HAP-1 (cell line): ENCODE measurements around the gene GSG1.
"Not testable (repeated sequence)": the region's sequence is repeated elsewhere in the genome, so short reads cannot be mapped to it uniquely, and the experiment has no call there.

Experiments
- DNase-seq, 2 experiments: peaks; one replicate each; pipeline ENCODE4 v3.0.0-alpha.2; 2016 to 2020; ENCODE audit warnings: low spot score in 2 of 2
- H3K27me3 ChIP-seq: fragments of 250-450 bp; sonication (Bioruptor Pico); 2 replicates; pipeline ENCODE4 v1.5.1; 2020; ENCODE audit warnings: low read depth, mild to moderate bottlenecking, moderate library complexity
- H3K36me3 ChIP-seq: fragments of 250-450 bp; sonication (Bioruptor Pico); replicated peaks from 2 replicates; pipeline ENCODE4 v1.5.1; 2020; ENCODE audit warnings: mild to moderate bottlenecking
- H3K4me1 ChIP-seq: fragments of 250-450 bp; sonication (Bioruptor Pico); 2 replicates; pipeline ENCODE4 v1.5.1; 2020; ENCODE audit warnings: mild to moderate bottlenecking
- H3K4me3 ChIP-seq: fragments of 250-450 bp; sonication (Bioruptor Pico); 2 replicates; pipeline ENCODE4 v1.5.1; 2020; ENCODE audit warnings: mild to moderate bottlenecking, moderate library complexity
- H3K9me3 ChIP-seq: fragments of 250-450 bp; sonication (Bioruptor Pico); 2 replicates; pipeline ENCODE4 v1.5.1; 2020; ENCODE audit warnings: mild to moderate bottlenecking, moderate library complexity
- in situ Hi-C: fragments of 300-500 bp; cut with MboI; formaldehyde crosslinking; loops from 3 replicates; pipeline ENCODE4 v1.14.3; 2020; ENCODE audit warnings: low sequenced_read_pairs, inconsistent platforms, mixed read lengths

Gene GSG1

DNA sequence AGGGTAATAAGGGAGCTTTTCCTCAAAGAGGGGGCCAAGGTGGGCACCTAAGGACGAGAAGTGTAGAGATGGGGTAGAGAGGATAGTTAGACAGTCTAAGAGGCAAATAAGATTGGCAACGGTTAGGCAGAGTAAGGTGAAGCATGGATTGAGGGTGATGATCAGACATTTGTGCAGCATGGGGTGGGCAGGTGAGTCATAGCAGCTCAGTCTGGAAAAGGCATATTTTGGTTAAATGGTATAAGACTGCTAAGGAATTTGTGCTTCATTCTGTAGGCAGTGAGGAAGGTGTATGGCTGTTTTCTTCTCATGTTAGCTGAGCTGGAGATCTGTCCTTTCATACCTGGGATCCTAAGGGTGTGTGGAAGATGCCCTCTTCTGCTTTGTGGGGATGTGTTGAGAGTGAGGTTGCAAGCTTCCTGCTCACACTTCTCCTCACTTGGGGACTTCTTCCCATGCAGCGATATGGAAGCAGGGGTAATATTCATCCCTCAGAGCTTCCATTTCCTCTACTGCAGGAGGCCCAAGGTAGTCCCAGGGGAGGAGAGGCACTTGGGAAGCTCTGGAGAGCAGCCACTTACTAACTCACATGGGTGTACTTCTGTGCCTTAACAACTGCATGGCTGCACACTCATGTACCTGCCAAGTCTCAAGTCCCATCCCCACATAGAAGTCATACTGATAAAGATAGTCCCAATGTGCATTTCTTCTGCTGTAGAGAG, 28.9 kb downstream of the GSG1 start:
- in situ Hi-C loops: no loop called here
- Histone ChIP-seq H3K4me3 (no peak overlapping the region), H3K9me3 (no peaks in the 10 kb centered on the region; the same call in 1 of the 2 replicates), H3K4me1 (no peaks in the 10 kb centered on the region), H3K36me3 (peaks cover 31% of the 10 kb centered on the region), H3K27me3 (no peaks in the 10 kb centered on the region)
- no peak for DNase-seq

DNA sequence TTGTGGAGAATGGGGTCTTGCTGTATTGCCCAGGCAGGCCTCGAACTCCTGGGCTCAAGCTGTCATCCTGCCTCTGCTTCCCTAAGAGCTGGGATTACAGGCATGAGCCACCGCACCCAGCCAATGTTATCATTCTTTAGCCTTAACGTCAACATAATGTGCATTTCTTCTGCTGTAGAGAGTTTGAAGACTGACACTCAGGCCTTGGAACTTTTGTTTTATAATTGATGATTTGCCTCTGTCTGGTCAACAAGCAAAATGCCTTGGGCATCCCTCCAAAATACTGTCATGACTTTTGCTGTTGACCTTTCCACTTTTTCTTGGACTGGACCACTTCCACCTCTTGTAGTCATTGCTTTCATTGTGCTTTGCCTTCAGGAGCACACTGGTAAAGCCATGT, 30.3 kb downstream of the GSG1 start:
- DNase-seq: no peak
- Histone ChIP-seq H3K36me3 (peaks cover 39% of the 10 kb centered on the region), H3K4me1 (no peaks in the 10 kb centered on the region), H3K9me3 (no peaks in the 10 kb centered on the region; the same call in 1 of the 2 replicates), H3K27me3 (no peaks in the 10 kb centered on the region), H3K4me3 (no peak overlapping the region)
- in situ Hi-C loops: no loop called here

DNA sequence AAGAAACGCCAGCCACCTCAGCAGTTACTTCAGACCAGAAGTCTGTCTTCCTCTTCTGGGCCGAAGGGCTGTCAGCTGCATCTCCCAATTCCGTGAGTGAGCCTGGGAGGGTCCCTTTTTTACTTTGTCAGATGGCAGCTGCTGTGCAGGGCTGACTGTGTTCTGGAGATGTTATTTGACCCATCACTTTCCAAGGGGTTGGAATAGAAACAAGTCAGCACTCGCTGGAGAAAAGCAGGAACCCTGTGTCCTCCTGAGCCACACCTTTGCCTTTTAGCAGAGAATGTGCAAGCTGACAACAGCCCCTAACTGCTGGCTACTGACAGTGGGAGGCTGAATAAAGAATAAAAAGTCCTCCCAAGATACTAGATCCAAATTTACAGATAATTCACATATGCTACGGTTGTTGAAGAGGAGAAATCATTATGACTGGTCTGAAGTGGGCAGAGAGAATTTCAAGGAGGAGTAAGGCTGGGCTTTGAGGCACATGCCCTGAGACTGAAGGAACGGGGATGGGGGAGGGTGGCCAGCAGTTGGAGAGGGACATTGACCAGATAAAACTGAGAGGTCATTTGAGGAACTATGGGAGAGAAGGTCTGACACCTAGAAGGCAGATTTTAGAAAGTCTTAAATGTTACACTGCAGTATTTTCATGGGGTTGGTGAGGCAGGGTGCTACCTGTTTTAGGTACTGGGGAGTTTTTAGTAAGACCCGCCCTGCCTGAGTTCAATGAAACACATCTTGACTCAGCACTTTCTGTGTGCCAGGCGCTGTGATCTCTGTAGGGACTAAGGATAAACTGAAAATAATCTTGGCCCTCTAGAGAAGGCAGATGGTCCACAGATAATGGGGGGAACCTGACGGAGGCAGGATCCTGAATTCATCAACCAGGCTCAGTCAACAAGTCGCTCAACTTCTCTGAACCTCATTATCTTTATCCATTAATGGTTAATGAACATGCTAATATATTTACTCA, 31.9 kb downstream of the GSG1 start:
- Histone ChIP-seq H3K36me3 (peaks cover 48% of the 10 kb centered on the region), H3K9me3 (no peaks in the 10 kb centered on the region; the same call in 1 of the 2 replicates), H3K27me3 (no peaks in the 10 kb centered on the region), H3K4me3 (no peak overlapping the region), H3K4me1 (no peaks in the 10 kb centered on the region)
- no peak for DNase-seq
- in situ Hi-C loops: no loop called here

DNA sequence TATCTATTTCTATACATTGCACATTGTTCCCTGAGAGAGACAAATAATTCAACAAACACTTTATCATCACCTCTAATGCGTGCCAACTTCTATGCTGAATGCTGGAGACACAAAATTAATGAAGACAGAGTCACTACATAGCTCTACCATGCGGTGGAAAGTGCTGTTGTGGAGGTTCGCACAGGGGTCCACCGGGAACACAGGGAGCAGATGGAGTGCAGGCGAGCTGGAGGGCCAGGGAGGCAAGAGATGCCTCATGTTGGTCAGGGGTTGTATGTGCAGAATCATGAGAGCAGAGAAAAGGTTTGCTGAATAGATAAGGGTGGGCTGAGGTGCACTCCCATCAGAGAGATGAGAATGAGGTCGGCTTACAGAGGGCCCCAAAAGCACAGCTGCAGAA, 34.1 kb downstream of the GSG1 start:
- Histone ChIP-seq H3K27me3 (no peaks in the 10 kb centered on the region), H3K4me1 (no peaks in the 10 kb centered on the region; the same call in 1 of the 2 replicates), H3K36me3 (peaks cover 47% of the 10 kb centered on the region), H3K4me3 (no peak overlapping the region), H3K9me3 (no peaks in the 10 kb centered on the region; the same call in 1 of the 2 replicates)
- no peak for DNase-seq
- in situ Hi-C loops: no loop called here

DNA sequence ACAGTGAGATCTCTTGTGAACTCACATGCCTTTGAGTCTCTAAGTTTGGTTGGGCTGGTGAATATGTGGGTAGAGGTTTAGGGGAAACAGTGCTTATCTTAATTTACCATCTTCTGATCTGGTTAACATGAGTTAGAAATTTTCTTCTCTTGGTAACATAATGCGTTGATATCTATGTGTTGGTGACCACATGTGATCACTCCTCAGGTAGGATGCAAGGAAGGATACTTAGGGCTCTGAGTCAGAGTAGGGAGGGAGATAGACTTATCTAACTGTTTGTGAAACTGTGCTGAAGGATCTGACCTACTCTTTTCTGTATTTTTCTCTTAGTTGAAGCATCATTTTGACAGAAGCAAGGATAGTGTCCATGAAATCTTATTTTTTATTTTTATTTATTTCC, 36.1 kb downstream of the GSG1 start:
- H3K27me3 ChIP-seq: no peaks in the 10 kb centered on the region
- peaks cover 5% of the 10 kb centered on the region for H3K4me1 ChIP-seq
- H3K9me3 ChIP-seq: no peaks in the 10 kb centered on the region; the same call in 1 of the 2 replicates
- peaks cover 43% of the 10 kb centered on the region for H3K36me3 ChIP-seq
- DNase-seq: no peak
- in situ Hi-C loops: no loop called here
- no peak overlapping the region for H3K4me3 ChIP-seq

DNA sequence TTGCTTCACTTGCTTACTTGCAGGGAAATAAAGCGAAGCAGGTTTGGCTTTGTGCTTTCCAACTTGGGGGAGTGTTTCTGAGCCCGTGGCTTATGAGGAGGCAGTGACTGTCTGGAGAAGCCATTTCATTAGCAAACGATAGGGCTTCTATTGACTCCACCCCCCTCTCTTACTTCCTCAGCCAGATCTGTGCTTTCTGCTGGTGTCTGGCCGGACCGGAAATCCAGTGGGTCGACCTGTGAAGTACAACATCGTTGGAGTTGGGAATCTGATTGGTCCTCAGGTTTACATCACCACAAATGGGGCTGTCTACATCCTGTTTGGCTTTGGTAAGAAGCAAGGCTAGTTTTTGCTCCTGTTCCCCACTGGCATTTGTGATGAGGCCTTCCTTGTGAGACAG, 37.0 kb downstream of the GSG1 start:
- peaks cover 41% of the 10 kb centered on the region for H3K36me3 ChIP-seq
- no peaks in the 10 kb centered on the region for H3K27me3 ChIP-seq
- in situ Hi-C loops: no loop called here
- no peak overlapping the region for H3K4me3 ChIP-seq
- no peak for DNase-seq
- peaks cover 8% of the 10 kb centered on the region for H3K4me1 ChIP-seq
- no peaks in the 10 kb centered on the region; the same call in 1 of the 2 replicates for H3K9me3 ChIP-seq

DNA sequence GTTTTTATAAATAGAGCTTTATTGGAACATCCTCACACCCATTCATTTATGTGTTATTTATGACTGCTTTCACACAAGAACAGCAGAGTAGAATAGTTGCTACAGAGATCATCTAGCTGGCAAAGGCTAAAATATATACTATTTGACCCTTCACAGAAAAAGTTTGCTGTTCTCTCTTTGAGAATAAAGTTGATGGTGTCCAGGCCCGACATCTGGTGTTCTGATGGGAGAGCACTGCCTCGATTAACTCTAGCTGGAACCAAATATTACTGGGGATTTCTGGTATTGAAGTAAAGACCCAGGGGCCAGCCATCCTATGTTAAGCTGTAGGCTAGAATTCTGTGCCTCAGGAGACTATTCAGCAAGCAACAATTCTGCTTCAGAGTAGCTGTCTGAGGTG, 37.5 kb downstream of the GSG1 start:
- Histone ChIP-seq H3K27me3 (no peaks in the 10 kb centered on the region), H3K9me3 (no peaks in the 10 kb centered on the region; the same call in 1 of the 2 replicates), H3K4me1 (peaks cover 8% of the 10 kb centered on the region), H3K36me3 (peaks cover 40% of the 10 kb centered on the region), H3K4me3 (no peak overlapping the region)
- in situ Hi-C loops: no loop called here
- DNase-seq: no peak

DNA sequence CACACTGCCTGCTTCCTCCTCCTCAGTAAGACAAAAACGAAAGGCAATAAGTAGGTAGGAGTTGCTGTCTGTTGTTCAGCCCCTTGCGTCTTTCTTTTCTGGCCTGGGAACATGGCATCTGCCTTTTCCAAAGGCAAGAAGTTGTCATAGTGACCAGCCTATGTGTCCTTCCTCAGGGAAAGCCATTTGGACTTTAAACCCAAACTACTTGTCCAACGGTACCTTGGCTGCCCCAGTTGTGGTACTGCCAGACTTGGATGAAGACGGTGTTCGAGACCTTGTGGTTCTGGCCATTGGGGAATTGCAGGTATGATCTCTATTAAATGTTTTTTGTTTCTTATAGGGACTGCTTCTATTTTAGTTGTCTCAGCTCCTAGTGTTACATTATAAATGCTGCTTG, 40.8 kb downstream of the GSG1 start:
- no peak overlapping the region for H3K4me3 ChIP-seq
- no peaks in the 10 kb centered on the region; the same call in 1 of the 2 replicates for H3K9me3 ChIP-seq
- H3K27me3 ChIP-seq: no peaks in the 10 kb centered on the region
- H3K36me3 ChIP-seq: peaks cover 48% of the 10 kb centered on the region
- peaks cover 8% of the 10 kb centered on the region for H3K4me1 ChIP-seq
- DNase-seq: no peak
- in situ Hi-C loops: no loop called here

DNA sequence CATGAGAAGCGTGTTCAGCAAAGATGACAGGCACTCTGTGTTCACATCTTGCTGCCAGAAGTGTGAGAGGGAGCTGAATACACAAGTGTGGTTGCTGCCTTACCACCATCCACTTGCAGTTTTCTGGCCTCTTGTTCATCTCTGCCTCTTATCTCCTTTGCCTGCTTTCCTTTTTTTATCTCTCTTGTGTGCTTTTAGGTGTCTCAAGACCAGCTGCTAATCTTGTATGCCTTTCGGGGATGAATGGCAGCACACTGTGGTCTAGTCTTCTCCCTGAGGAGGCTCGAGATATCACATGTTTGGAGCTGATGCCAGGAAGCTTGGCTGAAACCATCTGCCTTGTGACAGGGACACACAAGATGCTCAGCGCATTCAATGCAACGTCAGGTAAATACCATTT, 42.1 kb downstream of the GSG1 start:
- Histone ChIP-seq H3K27me3 (no peaks in the 10 kb centered on the region), H3K9me3 (no peaks in the 10 kb centered on the region), H3K4me3 (no peak overlapping the region), H3K36me3 (peaks cover 36% of the 10 kb centered on the region), H3K4me1 (peaks cover 8% of the 10 kb centered on the region)
- in situ Hi-C loops: no loop called here
- no peak for DNase-seq

DNA sequence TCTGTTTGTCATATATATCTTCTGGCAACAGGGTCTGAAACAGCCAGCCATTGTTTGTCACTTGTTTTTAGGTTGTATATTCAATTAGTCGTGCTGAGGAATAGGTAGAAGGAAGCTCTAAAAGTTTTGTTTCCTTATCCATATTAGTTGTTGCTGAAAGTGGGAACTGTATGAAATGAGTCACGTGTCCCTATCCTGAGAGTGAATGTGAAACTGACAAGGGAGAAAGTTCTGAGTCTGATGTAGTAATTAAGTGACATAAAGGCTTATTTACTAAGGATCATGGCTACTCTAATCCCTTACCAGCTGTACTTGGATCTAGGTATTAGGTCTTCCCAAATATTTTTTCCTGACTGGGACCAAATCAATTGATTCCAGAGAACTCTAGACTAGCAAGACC, 42.9 kb downstream of the GSG1 start:
- H3K36me3 ChIP-seq: peaks cover 33% of the 10 kb centered on the region
- no peaks in the 10 kb centered on the region for H3K9me3 ChIP-seq
- peaks cover 8% of the 10 kb centered on the region for H3K4me1 ChIP-seq
- DNase-seq: no peak
- in situ Hi-C loops: no loop called here
- no peak overlapping the region for H3K4me3 ChIP-seq
- H3K27me3 ChIP-seq: no peaks in the 10 kb centered on the region

DNA sequence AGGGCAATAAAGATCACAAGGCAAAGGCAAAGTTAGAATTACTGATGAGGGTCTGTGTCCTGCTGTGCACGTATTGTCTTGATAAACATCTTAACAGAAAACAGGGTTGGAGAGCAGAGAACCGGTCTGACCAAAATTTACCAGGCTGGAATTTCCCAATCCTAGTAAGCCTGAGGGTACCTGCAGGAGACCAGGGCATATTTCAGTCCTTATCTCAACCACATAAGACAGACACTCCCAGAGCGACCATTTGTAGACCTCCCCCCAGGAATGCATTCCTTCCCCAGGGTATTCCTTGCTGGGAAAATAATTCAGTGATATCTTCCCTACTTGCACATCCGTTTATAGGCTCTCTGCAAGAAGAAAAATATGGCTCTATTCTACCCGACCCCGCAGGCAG, 49.9 kb downstream of the GSG1 start:
- H3K9me3 ChIP-seq, H3K27me3 ChIP-seq, H3K4me1 ChIP-seq, DNase-seq, in situ Hi-C loops, H3K4me3 ChIP-seq, H3K36me3 ChIP-seq: not testable (repeated sequence)

DNA sequence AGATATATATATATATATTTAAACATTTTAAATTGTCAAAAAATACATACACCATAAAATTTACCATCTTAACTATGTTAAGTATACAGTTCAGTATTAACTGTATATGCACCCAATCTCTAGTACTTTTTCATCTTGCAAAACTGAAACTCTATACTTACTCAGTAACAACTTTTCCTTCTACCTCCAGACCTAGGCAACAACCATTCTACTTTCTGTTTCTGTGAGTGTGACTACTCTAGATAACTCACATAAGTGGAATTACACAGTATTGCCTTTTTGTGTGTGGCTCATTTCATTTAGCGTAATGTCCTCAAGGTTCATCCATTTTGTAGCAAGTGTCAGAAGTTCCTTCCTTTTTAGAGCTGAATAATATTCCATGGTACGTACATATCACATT, 51.0 kb downstream of the GSG1 start:
- H3K9me3 ChIP-seq: no peaks in the 10 kb centered on the region
- DNase-seq: no peak
- in situ Hi-C loops: no loop called here
- no peaks in the 10 kb centered on the region; the same call in 1 of the 2 replicates for H3K36me3 ChIP-seq
- no peaks in the 10 kb centered on the region for H3K4me1 ChIP-seq
- H3K4me3 ChIP-seq: no peak overlapping the region
- H3K27me3 ChIP-seq: no peaks in the 10 kb centered on the region

DNA sequence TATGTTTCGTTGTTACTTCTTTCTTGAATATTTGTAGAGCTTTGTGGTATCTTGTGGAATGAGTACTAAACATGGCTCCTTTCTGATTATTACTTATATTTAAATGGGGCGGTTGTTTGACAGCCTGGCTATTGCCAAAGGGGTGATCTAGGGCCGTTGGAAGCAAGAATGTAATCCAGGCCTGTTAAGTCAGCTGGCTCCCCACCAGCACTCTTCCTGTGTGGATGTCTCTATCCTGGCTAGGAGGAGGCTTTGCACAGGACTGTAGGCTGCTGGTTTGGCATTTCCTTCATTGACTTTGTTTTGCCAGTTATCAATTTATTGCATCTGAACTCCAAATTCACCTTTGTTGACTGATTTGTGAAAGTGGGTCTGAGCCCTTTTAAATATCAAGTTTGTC, 53.7 kb downstream of the GSG1 start:
- Histone ChIP-seq H3K9me3 (no peaks in the 10 kb centered on the region), H3K27me3 (no peaks in the 10 kb centered on the region), H3K4me1 (peaks cover 16% of the 10 kb centered on the region), H3K36me3 (no peaks in the 10 kb centered on the region), H3K4me3 (no peak overlapping the region)
- in situ Hi-C loops: no loop called here
- DNase-seq: no peak

DNA sequence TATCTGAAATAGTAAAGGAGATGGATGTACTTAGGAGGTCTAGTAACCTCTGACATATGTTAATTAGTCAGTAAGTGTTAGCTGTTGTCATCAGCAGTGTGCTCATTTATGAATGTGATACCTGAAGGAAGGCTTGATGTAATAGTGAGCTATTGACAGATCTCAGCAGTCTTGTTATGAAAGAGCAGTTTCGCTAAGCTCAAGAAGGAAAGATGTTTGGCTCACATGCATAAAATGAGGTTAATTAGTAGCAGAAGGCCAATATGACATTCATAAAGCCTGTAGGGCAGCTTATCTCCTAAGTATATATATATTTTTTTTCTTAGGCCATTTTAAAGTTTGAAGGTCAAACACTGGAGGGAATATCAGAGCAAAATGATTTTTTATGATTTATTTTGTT, 56.5 kb downstream of the GSG1 start:
- no peaks in the 10 kb centered on the region for H3K9me3 ChIP-seq
- peaks cover 16% of the 10 kb centered on the region for H3K4me1 ChIP-seq
- no peaks in the 10 kb centered on the region for H3K27me3 ChIP-seq
- in situ Hi-C loops: no loop called here
- no peaks in the 10 kb centered on the region for H3K36me3 ChIP-seq
- no peak for DNase-seq
- no peak overlapping the region for H3K4me3 ChIP-seq
